Germinal center (tissue), 1 donor: ENCODE data around the gene FIBP.
"Not testable (repeated sequence)": the region's sequence is repeated elsewhere in the genome, so short reads cannot be mapped to it uniquely, and the experiment has no call there.

Source experiments
- DNase-seq: peaks from one replicate; pipeline ENCODE4 v3.0.0; 2012; ENCODE audit warnings: mixed read lengths, low spot score

FIBP gene

GRCh38 chr11:65912845-65913244, 24.6 kb upstream of the FIBP start:
- no peak for DNase-seq

DNA sequence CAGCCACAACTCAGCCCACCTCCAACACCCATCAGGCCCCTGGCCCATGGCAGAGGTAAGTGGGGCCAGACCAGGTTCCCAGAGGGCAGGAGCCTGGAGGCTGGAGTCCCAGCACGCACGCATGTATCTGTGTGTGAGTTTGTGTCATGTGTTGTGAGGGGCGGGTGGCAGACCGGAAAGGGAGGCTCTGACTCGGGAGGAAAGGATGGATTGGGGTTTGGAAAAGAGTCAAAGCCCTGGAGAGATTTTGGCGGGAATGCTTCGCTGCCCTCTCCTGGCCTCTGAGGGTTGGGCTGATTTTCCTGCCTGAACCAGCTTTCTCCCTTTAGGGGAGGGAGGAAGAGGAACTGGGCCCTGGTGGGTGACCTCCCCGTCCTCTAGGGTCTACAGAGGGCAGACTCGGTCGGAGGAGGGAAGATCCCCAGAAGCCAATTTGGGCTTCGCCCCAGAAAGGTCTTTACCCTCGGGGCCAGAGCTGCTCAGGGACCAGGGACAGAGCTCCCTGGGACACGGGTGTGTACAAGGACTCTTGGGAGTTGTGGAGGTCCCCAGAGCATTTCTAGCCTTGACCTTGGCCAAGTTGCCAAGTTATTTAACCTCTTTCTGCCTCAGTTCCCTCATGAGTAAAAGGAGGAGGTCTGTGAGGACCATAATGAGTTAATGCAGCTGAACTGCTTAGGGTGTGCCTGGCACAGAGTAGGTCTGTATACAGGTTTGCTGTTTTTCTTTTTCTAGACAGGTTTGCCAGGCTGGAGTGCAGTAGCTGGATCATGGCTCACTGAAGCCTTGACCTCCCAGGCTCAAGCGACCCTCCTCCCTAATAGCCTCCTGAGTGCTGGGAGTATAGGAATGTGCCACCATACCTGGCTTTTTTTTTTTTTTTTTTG, 23.7 kb upstream of the FIBP start:
- DNase-seq: no peak

- DNase-seq: no peak
These were observed 19.6 kb upstream of the FIBP start for GRCh38 chr11:65907878-65908277.

GRCh38 chr11:65906602-65907001, 18.3 kb upstream of the FIBP start:
- no peak for DNase-seq

GRCh38 chr11:65903715-65904114, 15.4 kb upstream of the FIBP start:
- no peak for DNase-seq

DNA sequence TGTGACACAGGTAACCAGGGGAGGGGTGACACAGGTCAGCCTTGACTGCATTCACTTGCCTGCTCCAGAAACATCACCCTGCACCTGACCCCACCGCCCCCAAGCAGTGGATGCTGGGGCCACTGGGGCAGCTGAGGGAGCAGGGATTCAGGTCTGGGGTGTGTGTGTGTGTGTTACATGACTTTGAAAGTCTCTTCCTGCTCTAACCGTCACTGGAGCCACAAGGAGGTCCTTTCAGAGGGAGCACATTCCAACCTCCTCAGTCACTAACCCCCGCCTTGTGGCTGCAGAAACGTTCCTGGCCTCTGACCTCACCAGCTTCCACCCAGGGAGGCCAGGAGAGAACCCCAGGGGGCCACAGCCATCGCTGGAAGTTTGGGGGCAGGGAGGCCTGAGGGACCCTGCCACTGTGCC, 14.8 kb upstream of the FIBP start:
- DNase-seq: no peak

GRCh38 chr11:65900899-65901180, 12.6 kb upstream of the FIBP start:
- no peak for DNase-seq

- peak; percentile 87 for DNase-seq
These were observed 12.0 kb upstream of the FIBP start, which contains the start of gene FOSL1 for GRCh38 chr11:65900125-65900898. Gene FOSL1, minus strand, starts transcription at chr11:65900388. Its CDS starts 49 bp downstream, at chr11:65900339.

DNA sequence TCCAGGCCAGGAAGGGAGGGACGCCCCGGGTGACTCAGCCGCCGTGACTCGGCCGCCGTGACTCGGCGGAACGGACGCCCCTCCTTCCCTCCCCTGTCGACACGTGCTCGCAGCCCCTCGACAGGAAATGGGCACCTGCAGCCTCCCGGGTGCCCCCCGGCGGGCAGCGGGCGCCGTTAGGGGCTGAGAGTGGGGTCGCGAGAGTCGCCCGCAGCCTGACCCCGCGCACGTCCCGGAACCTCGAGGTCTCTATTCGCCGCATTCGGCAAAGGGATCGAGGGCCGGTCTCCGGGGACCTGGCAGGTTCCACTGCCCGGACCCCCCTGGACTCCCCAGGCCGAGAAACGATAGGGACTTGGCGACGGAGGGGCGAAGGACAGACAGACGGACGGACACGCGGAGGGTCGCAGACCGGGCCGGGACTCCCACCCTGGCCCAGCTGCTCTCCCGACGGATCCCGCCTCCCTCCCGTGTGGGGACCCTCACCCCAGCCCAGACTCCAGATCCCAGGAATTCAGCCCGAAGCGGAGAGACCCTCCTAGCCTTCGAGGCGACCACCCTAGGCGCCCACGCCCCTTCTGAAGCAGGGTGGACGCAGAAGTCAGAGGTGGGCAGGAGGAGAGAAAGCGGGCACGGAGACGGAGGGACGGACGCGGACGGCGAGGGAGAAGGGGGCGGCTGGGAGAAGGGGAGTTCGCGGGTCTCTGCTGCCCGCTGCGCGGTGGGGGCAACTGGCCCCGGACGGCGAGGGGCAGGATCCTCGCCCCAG, 11.3 kb upstream of the FIBP start:
- no peak for DNase-seq

- DNase-seq: no peak
These were observed 10.5 kb upstream of the FIBP start for GRCh38 chr11:65898656-65899355.

DNA sequence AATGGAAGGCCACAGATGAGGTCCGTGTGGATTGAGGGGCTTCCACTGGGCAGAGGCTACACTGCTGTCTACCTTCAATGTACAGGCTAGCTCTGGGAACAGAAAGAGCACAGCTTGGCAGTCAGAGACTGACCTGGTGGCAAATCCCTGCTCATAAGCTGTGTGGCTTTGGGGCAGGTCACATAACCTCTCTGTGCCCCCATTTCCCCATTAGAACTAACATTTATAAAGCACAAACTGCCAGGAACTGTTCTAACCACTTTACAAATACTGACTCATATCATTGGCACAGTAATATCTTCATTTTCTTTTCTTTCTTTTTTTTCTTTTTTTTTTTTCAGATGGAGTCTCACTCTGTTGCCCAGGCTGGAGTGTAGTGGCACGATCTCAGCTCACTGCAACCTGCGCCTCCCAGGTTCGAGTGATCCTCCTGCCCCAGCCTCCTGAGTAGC, 8.8 kb upstream of the FIBP start:
- DNase-seq: no peak

- DNase-seq: no peak
These were observed 8.0 kb upstream of the FIBP start for GRCh38 chr11:65896034-65896999.

DNA sequence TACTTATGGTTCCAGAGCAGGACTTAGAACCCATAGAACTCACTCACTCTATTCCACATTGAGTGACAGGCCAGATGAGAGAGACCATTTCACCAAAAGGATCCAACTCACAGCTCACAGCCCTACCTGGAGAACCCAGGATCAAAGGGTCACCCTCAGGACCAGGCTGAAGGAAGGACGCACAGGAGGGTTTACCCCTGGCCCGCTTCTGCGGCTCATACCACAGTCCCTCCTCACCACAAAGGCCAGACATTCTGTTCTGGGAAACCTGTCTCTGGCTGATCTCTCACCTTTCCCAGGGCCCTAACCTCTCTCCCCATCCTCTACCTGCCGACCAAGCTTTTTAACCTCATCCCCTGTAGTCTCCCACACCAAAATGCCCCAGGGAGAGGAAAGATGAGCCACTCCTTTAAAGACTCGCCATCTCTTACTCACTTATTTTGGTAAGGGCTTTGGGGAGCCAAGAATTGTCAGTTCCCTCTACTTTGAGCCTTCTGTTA, 7.3 kb upstream of the FIBP start:
- DNase-seq: no peak

DNA sequence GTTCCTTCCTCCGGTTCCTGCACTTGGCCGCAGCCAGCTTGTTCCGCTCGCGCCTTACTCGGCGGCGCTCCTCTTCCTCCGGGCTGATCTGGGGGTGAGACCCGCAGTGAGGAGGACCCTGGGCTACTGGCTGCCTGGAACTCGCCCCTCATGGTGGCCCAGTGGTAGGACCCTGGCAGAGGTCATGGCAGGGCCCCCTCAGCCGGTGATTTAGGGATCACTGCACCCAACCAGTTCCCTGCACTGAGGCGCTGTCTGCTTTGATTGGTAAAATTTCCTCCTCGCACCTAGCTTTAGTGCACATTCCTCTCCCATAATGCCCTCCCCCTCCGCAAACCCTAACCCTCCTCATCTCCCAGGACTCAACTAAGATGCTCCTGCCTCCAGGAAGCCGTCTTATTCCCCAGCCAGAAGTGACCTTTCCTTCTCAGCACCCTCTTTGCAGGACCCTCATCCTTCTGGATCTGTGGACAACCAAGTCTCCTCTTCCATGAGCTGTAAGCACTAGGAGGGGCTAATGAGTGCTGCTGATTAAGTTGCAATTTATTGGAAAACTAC, 5.8 kb upstream of the FIBP start:
- no peak for DNase-seq

GRCh38 chr11:65892661-65893317, 4.5 kb upstream of the FIBP start:
- DNase-seq: no peak

GRCh38 chr11:65892137-65892540, 3.9 kb upstream of the FIBP start:
- not testable (repeated sequence) for DNase-seq

DNA sequence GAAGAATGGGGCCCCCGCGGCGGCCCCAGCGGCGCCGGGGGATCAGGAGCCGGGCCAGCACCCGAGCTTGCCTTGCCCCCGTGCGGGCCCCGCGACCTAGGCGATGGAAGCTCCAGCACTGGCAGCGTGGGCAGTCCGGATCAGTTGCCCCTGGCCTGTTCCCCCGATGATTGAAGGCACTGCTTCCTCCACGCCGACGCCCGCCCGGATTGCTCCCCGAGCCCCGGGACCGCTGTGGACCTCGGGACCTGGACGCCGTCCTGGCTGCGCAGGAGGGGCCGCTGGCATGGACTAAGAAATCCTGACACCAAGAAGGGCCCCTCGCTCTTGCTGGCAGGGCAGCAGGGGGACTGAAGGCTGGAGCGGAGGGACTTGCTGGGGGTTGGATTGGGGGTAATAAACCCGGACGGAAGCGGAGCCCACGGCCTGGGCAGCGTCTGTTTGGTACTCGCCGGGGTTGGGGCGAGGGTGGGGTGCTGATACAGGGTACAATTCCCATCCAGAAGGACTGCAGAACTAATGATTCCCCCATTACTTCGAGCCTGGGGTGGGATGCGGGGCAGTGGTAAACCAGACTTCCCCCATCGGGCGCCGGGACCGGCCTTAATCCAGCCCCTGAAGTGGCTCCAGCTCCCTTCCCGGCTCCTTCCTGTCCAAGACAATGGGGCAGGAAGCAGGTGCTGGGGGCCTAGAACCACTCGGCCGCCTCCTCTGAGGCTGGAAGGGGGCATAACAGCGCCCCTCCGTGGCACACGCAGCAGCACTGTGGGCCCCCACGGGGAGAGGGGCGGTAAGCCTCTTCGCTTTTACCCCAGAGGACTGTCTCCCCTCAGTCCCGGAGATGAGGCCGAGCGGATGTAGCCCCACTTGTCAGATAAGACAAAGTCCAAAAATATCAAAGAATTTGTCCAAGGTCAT, 3.2 kb upstream of the FIBP start:
- DNase-seq: no peak
